HG03460 (cell line): ENCODE results near the gene ECI1.

ENCODE experiments used
- ATAC-seq: cut with Tn5 transposase; IDR thresholded peaks from one replicate; pipeline ENCODE4 v1.9.1; 2021; ENCODE audit not compliant: unreplicated experiment

The ECI1 gene

GRCh38 chr16:2251296-2252111 lies at the start of gene ECI1:
Gene ECI1 (minus strand): TSS chr16:2251587. CDS start chr16:2251566, 21 bp downstream.
- peak; percentile 83 for ATAC-seq

- ATAC-seq = no peak
These were observed 48.5 kb upstream of the ECI1 start for GRCh38 chr16:2299915-2300192.

- no peak for ATAC-seq
These were observed 47.9 kb upstream of the ECI1 start for GRCh38 chr16:2299121-2299914.

GRCh38 chr16:2298621-2299020 lies 47.2 kb upstream of the ECI1 start:
- ATAC-seq = no peak

GRCh38 chr16:2297506-2297860 lies 46.1 kb upstream of the ECI1 start:
- ATAC-seq = no peak

GRCh38 chr16:2296661-2297505 lies 45.5 kb upstream of the ECI1 start:
- ATAC-seq = no peak

- ATAC-seq = peak; percentile 62
These were observed 43.8 kb upstream of the ECI1 start for GRCh38 chr16:2295056-2295798.

- ATAC-seq = no peak
These were observed 40.8 kb upstream of the ECI1 start for GRCh38 chr16:2292221-2292620.

GRCh38 chr16:2289282-2289681 lies 37.9 kb upstream of the ECI1 start:
- ATAC-seq = no peak

GRCh38 chr16:2288726-2289125 lies 37.3 kb upstream of the ECI1 start:
- no peak for ATAC-seq

GRCh38 chr16:2287916-2288547 lies 36.6 kb upstream of the ECI1 start:
- ATAC-seq = no peak

GRCh38 chr16:2286550-2286949 lies 35.2 kb upstream of the ECI1 start:
- ATAC-seq = no peak

GRCh38 chr16:2285731-2286191 lies 34.4 kb upstream of the ECI1 start:
- no peak for ATAC-seq

- no peak for ATAC-seq
These were observed 33.6 kb upstream of the ECI1 start for GRCh38 chr16:2284797-2285576.

- ATAC-seq = no peak
These were observed 32.8 kb upstream of the ECI1 start for GRCh38 chr16:2284001-2284770.

GRCh38 chr16:2282866-2283555 lies 31.6 kb upstream of the ECI1 start:
- ATAC-seq = no peak

- no peak for ATAC-seq
These were observed 30.9 kb upstream of the ECI1 start for GRCh38 chr16:2282262-2282661.

GRCh38 chr16:2280981-2281542 lies 29.7 kb upstream of the ECI1 start:
- ATAC-seq = no peak
